ENCODE results near the gene CBY2.

The CBY2 gene

DNA sequence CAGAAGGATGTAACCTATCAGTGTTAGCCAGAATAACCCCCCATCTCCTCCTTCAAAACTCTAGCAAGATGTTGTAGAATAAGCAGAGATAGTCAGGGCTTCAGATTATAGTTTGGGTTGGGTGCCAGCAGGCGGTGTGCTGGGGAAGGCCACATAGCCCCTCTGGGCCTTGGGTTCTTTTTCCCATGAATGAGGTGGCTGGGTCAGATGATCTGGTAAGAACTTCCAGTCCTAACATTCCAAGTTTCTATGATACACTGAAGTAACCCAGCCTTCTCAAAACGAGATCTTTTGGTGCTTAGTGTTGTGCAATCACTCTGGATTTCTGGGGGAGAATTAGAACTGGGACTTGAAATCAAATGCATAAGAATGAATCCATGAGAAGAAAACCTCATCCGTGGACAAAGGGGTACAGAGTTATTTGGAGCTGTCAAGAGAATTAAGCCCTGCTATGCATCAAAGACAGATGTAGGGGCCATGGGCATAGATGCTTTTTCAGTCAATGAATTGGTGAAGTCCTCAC lies 810 bp downstream of the CBY2 start:
- no peak for DNase-seq

DNA sequence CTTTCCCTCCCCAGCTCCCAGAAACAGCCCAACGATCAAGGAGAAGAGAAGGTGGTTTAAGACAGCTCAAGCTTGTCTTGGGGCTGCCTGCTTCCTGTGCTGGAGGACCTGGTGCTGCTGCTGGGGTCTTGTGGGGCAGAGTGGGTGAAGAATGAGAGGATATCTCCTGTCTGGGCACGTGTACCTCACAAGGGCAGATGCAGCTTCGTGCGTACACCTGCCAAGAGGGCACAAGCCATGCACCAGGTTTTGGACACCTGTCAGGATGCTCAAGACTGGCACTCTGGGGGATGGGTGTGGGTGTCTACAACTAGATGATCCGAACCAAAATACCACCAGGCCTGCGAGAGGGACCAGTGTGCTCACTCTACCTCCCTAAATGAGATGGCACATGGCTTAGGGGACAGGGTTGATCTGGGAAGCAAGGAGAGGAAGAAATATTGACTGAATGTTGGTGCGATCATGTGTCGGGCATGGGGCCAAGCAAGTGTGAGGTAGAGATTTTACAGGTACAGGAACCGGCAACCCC lies 2.2 kb downstream of the CBY2 start:
- no peak for DNase-seq

GRCh38 chr13:45704854-45705695 lies 3.0 kb downstream of the CBY2 start:
- no peak for DNase-seq

GRCh38 chr13:45705918-45706317 lies 3.8 kb downstream of the CBY2 start:
- no peak for DNase-seq

- DNase-seq: no peak
Observed at GRCh38 chr13:45707516-45708100, 5.5 kb downstream of the CBY2 start.

- DNase-seq: no peak
Observed at GRCh38 chr13:45711951-45712350, 9.8 kb downstream of the CBY2 start.

GRCh38 chr13:45713106-45713690 lies 11.1 kb downstream of the CBY2 start:
- no peak for DNase-seq

DNA sequence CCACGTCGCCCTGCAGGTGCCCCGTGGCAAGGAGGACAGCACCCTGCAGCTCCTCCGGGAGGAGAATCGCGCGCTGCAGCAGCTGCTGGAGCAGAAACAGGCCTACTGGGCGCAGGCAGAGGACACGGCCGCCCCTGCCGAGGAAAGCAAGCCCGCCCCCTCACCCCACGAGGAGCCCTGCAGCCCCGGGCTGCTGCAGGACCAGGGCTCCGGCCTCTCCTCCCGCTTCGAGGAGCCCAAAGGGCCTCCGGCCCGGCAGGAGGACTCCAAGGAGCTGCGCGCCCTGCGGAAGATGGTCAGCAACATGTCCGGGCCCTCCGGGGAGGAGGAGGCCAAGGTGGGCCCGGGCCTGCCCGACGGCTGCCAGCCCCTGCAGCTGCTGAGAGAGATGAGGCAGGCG lies 11.6 kb downstream of the CBY2 start:
- DNase-seq: no peak

DNA sequence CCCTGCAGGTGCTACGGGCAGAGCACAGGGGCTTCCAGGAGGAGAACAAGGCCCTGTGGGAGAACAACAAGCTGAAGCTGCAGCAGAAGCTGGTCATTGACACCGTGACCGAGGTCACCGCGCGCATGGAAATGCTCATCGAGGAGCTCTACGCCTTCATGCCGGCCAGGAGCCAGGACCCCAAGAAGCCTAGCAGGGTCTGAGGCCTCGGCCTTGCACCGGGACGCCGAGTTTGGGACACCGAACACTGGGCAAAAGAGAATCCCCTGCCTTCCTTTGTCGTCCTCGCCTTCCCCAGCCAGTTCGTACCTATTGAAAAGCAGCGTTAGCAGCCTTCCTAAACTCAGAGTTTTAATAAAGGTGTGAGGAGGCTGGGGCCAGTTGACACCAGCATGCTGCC lies 12.1 kb downstream of the CBY2 start:
- no peak for DNase-seq

DNA sequence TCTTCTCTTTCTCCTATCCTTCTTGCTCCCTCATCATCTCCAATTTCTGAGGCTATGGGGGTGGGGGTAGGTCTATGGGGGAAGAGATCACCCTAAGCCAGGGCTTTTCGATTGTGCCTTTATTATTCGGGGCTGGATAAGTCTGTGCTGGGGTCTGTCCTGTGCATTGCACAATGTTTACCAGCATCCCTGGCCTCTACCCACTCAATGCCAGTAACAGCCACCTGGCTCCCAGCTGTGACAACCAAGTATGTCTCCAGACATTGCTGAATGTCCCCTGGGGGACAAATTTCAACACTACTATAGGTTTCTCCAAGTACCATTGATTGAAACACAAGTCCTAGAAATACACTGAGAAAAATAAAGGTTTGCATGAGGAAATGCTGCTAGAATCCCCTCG lies 13.2 kb downstream of the CBY2 start:
- DNase-seq: no peak

DNA sequence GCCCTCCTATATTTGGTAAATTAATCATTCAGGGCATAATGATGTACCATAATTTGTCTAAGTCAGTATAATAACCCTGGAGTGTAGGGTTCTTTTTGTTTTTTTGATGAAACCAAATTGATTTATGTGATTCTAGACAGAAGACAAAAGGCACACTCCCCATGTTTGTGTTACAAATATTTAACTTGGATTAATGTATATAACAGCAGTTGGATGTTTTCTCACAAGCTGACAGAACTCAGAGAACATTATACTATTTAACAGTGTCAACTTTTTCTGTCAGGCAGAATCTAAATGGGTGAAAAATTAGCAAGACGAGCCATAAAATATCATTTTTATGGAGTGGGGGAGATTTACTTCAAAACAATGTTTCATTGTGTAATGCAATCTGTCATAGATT lies 15.2 kb downstream of the CBY2 start:
- DNase-seq: no peak

- no peak for DNase-seq
Observed at GRCh38 chr13:45718063-45718462, 15.9 kb downstream of the CBY2 start.

DNA sequence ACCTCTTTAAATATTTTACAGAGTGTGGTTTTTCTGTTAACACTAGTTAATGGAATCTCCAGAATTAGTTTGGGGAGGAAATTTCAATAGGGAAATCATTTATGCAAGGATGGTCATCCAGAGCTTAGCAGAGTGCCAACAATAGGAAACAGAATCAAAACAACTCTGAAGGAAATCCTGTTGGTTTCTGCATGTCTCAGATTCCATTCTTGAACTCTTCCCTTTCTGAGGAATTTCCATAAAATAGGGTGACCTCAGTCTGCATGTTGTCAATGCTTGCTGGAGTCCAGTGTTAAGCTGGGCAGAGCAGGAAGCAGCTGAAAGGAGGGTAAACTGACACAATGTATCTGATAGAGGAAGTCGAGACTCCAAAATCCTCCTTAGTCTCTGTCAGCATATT lies 16.9 kb downstream of the CBY2 start:
- no peak for DNase-seq

DNA sequence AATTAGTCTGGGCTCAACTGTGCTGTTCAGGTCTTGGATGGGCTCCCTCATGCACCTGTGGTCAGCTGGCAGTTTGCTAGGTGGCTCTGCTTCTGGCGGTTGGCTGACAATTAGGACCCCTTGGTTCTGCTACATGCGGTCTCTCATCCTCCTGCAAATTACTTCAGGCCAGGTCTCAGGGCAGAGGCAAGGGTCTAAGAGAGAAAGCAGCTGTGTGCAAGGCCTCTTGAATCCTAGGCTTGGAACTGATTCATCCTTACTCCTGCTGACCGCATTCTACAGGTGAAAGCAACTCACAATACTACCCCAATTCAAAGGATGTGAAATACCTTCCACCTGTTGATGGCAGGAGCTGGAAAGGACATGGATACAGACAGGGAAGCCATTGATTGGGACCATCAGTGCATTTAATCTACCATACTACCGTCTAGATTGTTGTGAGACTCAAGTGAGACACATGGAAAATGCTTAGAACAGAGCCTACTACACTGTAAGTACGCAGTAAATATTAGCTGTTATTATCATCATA lies 19.1 kb downstream of the CBY2 start:
- no peak for DNase-seq

GRCh38 chr13:45723798-45724197 lies 21.7 kb downstream of the CBY2 start:
- no peak for DNase-seq

DNA sequence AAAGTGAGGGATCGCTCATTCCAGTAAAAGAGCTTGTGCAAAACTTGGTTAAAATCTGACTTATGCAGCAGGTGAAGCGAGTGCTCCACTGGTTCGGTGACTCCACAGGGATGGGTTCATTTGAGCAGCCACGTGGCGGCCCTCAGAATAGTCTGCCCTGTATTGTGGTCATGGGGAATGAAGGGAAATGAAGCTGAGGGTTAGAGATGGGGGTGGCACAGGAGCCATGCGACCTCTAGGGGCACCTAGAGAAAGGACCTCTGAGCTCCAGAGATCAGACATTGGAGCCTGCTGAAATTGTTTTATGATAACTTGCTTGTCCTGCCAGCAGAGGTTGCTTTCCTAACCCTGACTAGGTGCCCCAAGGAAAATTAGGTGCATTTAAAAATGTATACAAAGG lies 26.6 kb downstream of the CBY2 start:
- no peak for DNase-seq

DNA sequence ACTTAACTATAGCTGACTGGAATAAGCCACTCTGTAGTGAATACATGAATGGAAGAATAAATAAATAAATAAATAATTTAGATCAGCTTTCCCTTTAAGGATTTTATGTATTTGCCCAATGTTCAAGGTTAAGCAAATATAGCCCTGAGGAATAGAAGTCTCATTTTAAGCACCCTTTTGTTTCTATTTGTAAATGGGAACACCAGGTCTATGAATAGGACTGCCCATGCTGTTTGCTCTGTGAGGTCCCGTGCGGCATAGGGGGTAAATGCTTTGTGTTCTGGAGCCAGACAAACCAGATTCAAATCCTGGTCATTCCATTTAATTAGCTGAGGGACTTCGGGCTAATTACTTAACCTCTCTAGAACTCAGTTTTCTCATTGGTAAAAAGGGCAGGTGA lies 29.3 kb downstream of the CBY2 start:
- DNase-seq: no peak

DNA sequence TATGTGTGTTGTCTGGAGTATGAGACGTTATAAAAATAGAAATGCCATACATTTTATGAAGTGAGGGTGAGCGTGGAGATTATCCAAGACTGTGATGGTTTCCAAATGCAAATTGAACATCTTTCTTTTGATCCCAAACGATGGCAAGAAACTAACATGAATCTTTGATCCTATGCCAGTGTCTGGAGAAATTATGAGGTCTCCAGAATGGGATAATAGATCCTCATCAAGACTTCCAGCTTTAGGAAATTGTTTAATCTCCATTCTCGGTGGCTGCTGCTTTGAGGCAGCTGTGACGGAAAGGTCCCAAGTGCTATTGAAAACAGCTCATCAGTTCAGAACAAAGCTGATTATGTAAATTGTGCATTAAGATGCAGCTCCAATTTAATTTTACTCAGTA lies 30.8 kb downstream of the CBY2 start:
- no peak for DNase-seq

- no peak for DNase-seq
Observed at GRCh38 chr13:45733361-45733760, 31.2 kb downstream of the CBY2 start.

DNA sequence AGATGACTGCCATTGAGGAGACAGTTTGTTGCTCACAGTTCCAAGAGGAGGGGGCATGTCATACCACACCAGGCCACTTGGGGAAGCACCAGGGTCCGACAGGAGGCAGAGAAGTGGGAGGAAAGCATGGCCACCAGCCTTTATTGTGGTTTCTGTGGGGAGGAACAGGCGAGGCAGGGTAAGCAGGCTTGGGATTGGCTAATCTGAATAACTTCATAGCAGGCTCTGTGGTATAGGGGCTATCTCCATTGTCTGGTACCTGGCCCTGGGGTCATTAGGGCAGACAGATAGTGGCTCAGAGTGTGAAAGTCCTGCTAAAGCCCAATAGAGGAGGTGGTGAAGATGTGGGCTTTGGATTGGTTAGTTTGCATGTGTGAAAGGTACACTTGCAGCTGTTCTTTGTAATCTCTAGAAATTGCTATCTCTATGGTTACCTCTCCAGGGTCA lies 35.5 kb downstream of the CBY2 start:
- no peak for DNase-seq

- DNase-seq: no peak
Observed at GRCh38 chr13:45742985-45743384, 40.9 kb downstream of the CBY2 start.

DNA sequence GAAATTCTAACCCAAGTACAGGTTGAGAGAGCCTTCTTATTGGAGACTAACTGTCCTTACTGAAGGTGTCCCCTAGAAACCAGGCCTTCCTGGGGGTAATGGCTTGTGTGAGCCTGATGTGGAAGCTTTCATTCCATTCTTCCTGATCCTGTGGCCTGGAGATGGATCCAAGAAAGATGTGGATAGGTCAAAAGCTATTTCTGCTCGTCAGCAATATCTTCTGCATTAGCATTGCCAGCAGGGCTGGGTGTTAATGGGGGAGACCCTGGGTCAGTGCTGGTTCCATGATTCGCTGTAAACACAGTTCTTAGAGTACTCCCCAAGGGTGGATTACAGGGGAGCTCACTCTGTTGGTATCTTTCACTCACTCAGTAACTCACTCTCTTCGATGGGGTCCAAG lies 42.9 kb downstream of the CBY2 start:
- DNase-seq: no peak

DNA sequence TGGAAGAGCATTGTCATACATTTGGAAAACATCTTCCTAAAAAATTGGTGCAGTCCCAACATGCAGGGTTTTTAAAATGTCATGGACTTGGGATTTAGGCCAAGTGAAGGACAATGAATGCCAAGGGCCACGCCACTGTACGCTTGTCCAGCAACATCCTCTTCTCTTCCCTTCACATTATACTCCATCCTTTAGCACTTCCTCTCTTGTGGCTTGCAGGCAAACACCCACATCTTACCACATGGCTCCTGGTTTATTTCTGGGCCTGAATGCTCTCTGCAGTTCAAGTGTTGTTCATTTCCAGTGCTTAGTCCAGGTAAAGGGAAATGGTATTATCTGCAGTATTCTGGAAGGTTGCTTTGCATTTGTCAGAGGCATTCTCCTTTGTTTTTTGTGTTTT lies 45.0 kb downstream of the CBY2 start:
- no peak for DNase-seq

Data from activated effector memory CD4-positive, alpha-beta T cell treated with Interleukin-2 at 50 U/mL for 16 hours (primary cell).